HCT116 (cell line): Measurements from ENCODE around the gene ZNF780A. TPM values are rescaled to one million over a fixed set of nuclear protein-coding genes. Genes with fewer than 3 reads are reported as not detected.

ENCODE experiments used
- ATAC-seq: fragments of 200-7000 bp; cut with Tn5 transposase; 2 replicates; pipeline ENCODE4 v1.9.1; 2020; ENCODE audit warnings: mild to moderate bottlenecking, moderate library complexity
- BruUV-seq: library from RNA; stranded (reverse); fragments of 400-500 nt; replicated peaks from 2 replicates; lab custom pipeline; 2021; lab: Mats Ljungman, UMichigan
- CTCF ChIA-PET: fragments of 300-600 bp; sonication (Branson Sonifier 250); formaldehyde crosslinking; loops from one replicate; lab custom pipeline; 2021; ENCODE audit warnings: antibody characterized with exemption; lab: Charles Lee
- POLR2A ChIA-PET: fragments of 300-600, 350-600 bp; sonication (Branson Sonifier 250); formaldehyde crosslinking; loops from one replicate; lab custom pipeline; 2021; ENCODE audit warnings: antibody characterized with exemption; lab: Charles Lee
- RAD21 ChIA-PET, 2 experiments: fragments of 300-600 bp; sonication (Branson Sonifier 250); formaldehyde crosslinking; loops; one replicate each; lab custom pipeline; 2023; ENCODE audit warnings: low total read pairs in 2 of 2; ENCODE audit not compliant: uncharacterized antibody in 2 of 2, unreplicated experiment in 2 of 2, low non-redundant PET in 1 of 2; lab: Charles Lee
- DNase-seq: peaks from one replicate; pipeline ENCODE4 v3.0.0-alpha.2; 2010; ENCODE audit warnings: low read depth, low spot score
- H2AFZ ChIP-seq: fragments of 200-600 bp; shearing (Covaris generic), sonication (generic); 2 replicates; pipeline ENCODE4 v1.6.1; 2017; ENCODE audit warnings: low read depth, mixed run types, mixed read lengths, antibody characterized with exemption, low read length; ENCODE audit not compliant: poor library complexity, severe bottlenecking
- H3K27ac ChIP-seq: 2 replicates; pipeline ENCODE4 v1.5.1; 2012; ENCODE audit warnings: low read depth, low read length
- H3K27me3 ChIP-seq: fragments of 200-600 bp; sonication (generic); 2 replicates; pipeline ENCODE4 v1.6.1; 2016; ENCODE audit warnings: mixed run types, low read length, mixed read lengths; ENCODE audit not compliant: insufficient read depth
- H3K36me3 ChIP-seq, 2 experiments: fragments of 200-500 bp in 1 of 2; fragments of 200-600 bp in 1 of 2; sonication (Bioruptor generic) in 1 of 2; sonication (generic) in 1 of 2; 2 replicates each; pipeline versions ENCODE4 v1.5.1 to v1.6.1; 2014 to 2016; ENCODE audit warnings: low read length in 2 of 2, inconsistent platforms in 1 of 2, mixed read lengths in 1 of 2, mixed run types in 1 of 2; ENCODE audit not compliant: insufficient read depth in 2 of 2, control insufficient read depth in 1 of 2
- H3K4me1 ChIP-seq, 2 experiments: fragments of 200-600 bp in 1 of 2; sonication (generic) in 1 of 2; 2 replicates each; pipeline versions ENCODE4 v1.5.1 to v1.6.1; 2012 to 2017; ENCODE audit warnings: low read length in 2 of 2, inconsistent platforms in 1 of 2, mild to moderate bottlenecking in 1 of 2, mixed read lengths in 1 of 2, mixed run types in 1 of 2, moderate library complexity in 1 of 2; ENCODE audit not compliant: insufficient read depth in 2 of 2, control insufficient read depth in 1 of 2
- H3K4me2 ChIP-seq: fragments of 200-600 bp; sonication (generic); 2 replicates; pipeline ENCODE4 v1.6.1; 2017; ENCODE audit warnings: mixed run types, low read length, mixed read lengths
- H3K4me3 ChIP-seq, 2 experiments: fragments of 200-600 bp in 1 of 2; sonication (generic) in 1 of 2; replicated peaks in 1 of 2; 2 replicates each; pipeline ENCODE4 v1.5.1; 2011 to 2016; ENCODE audit warnings: low read length in 2 of 2, control low read depth in 1 of 2, low read depth in 1 of 2, mild to moderate bottlenecking in 1 of 2, mixed read lengths in 1 of 2, mixed run types in 1 of 2
- H3K79me2 ChIP-seq: fragments of 200-600 bp; sonication (generic); 2 replicates; pipeline ENCODE4 v1.6.1; 2017; ENCODE audit warnings: mild to moderate bottlenecking, mixed run types, low read length, moderate library complexity, mixed read lengths; ENCODE audit not compliant: insufficient read depth
- H3K9ac ChIP-seq: fragments of 200-600 bp; sonication (generic); 2 replicates; pipeline ENCODE4 v1.6.1; 2016; ENCODE audit warnings: low read length, mixed read lengths
- H3K9me2 ChIP-seq: fragments of 200-600 bp; sonication (generic), shearing (Covaris generic); 2 replicates; pipeline ENCODE4 v1.6.1; 2017; ENCODE audit warnings: mixed run types, mild to moderate bottlenecking, moderate library complexity; ENCODE audit not compliant: insufficient read depth
- H3K9me3 ChIP-seq, 2 experiments: fragments of 200-500 bp in 1 of 2; fragments of 200-600 bp in 1 of 2; sonication (Bioruptor generic) in 1 of 2; sonication (generic) in 1 of 2; 2 replicates each; pipeline ENCODE4 v1.6.1; 2014 to 2017; ENCODE audit warnings: low read length in 2 of 2, mixed read lengths in 2 of 2, inconsistent platforms in 1 of 2, low read depth in 1 of 2, mild to moderate bottlenecking in 1 of 2, mixed run types in 1 of 2, moderate library complexity in 1 of 2; ENCODE audit not compliant: control insufficient read depth in 1 of 2, insufficient read depth in 1 of 2
- H4K20me1 ChIP-seq: fragments of 200-600 bp; sonication (generic), shearing (Covaris generic); 2 replicates; pipeline ENCODE4 v1.6.1; 2017; ENCODE audit warnings: mixed run types, mild to moderate bottlenecking, moderate library complexity; ENCODE audit not compliant: insufficient read depth
- CBX3 ChIP-seq: IDR thresholded peaks from 2 replicates; pipeline ENCODE4 v1.6.1; 2012; ENCODE audit warnings: low read depth
- CTCF ChIP-seq, 3 experiments: fragments of 200-600 bp in 1 of 3; sonication (generic) in 1 of 3; IDR thresholded peaks in 2 of 3; conservative IDR thresholded peaks in 1 of 3; 2 replicates each; pipeline ENCODE4 v1.5.1; 2012 to 2017; ENCODE audit warnings: low read depth in 2 of 3, low read length in 2 of 3, antibody characterized with exemption in 1 of 3, borderline replicate concordance in 1 of 3, control low read depth in 1 of 3, mild to moderate bottlenecking in 1 of 3, mixed read lengths in 1 of 3, mixed run types in 1 of 3, moderate library complexity in 1 of 3; ENCODE audit not compliant: insufficient read depth in 1 of 3
- EGR1 ChIP-seq: IDR thresholded peaks from 2 replicates; pipeline ENCODE4 v1.6.1; 2012; ENCODE audit warnings: low read depth
- FOSL1 ChIP-seq: IDR thresholded peaks from 2 replicates; pipeline ENCODE4 v1.6.1; 2012; ENCODE audit warnings: low read depth
- POLR2A ChIP-seq: IDR thresholded peaks from 2 replicates; pipeline ENCODE4 v1.7.0; 2011; ENCODE audit warnings: borderline replicate concordance; ENCODE audit not compliant: insufficient read depth, insufficient read length; ENCODE audit errors: extremely low read depth
- RAD21 ChIP-seq: IDR thresholded peaks from 2 replicates; pipeline ENCODE4 v1.6.1; 2012; ENCODE audit warnings: low read depth, mild to moderate bottlenecking
- SIN3A ChIP-seq: IDR thresholded peaks from 2 replicates; pipeline ENCODE4 v1.6.1; 2012; ENCODE audit warnings: low read depth
- SRF ChIP-seq: IDR thresholded peaks from 2 replicates; pipeline ENCODE4 v1.6.1; 2012; ENCODE audit warnings: low read depth
- YY1 ChIP-seq: IDR thresholded peaks from 2 replicates; pipeline ENCODE4 v1.6.1; 2011; ENCODE audit warnings: low read length, low read depth, moderate library complexity, mild to moderate bottlenecking; ENCODE audit not compliant: insufficient replicate concordance; ENCODE audit errors: extremely low read depth
- ZBTB33 ChIP-seq: IDR thresholded peaks from 2 replicates; pipeline ENCODE4 v1.6.1; 2011; ENCODE audit warnings: mild to moderate bottlenecking, low read length, moderate library complexity; ENCODE audit not compliant: insufficient replicate concordance; ENCODE audit errors: extremely low read depth
- ZFX ChIP-seq: fragments of 450-650 bp; IDR thresholded peaks from 2 replicates; pipeline ENCODE4 v1.6.1; 2017
- intact Hi-C: fragments of 100-400 bp; cut with micrococcal nuclease; formaldehyde crosslinking; loops from 2 replicates; pipeline ENCODE4 v1.10.0; 2022
- total RNA-seq: library from RNA; stranded (reverse); gene quantifications from one replicate; pipeline ENCODE4 v1.2.1, GENCODE V29; 2021; ENCODE audit not compliant: unreplicated experiment

The ZNF780A gene
- total RNA-seq, 1 experiment from 2014 or later: 18.9 TPM

DNA sequence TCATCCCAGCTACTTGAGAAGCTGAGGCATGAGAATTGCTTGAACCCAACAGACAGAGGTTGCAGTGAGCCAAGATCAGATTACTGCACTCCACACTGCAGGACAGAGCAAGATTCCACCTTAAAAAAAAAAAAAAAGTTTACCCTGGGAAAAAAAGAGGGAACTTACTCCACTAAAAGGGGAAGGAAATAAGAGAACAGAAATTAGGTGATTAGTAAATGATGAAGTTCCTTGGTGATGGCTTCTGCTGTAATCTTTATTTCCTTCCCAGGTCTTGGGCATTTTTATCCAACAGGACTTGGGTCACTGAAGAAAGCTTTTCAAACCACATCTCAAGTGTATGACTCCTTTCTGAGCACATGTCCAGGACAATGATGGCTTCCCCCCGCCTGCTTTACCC is 9.3 kb downstream of the ZNF780A start:
- ChIA-PET POLR2A (no interaction called here), CTCF (no interaction called here), RAD21 (no interaction called here)
- Histone ChIP-seq H3K27me3 (no peaks in the 10 kb centered on the region), H3K9me2 (no peaks in the 10 kb centered on the region), H3K9me3 (peaks cover 5 to 10% of the 10 kb centered on the region in 2 experiments; a peak in 2 of 4 replicates), H2AFZ (no peak overlapping the region), H3K79me2 (no peaks in the 10 kb centered on the region; the same call in 1 of the 2 replicates), H3K36me3 (peaks cover 30 to 48% of the 10 kb centered on the region in 2 experiments), H3K4me3 (no peak overlapping the region), H3K4me2 (no peak overlapping the region), H4K20me1 (no peaks in the 10 kb centered on the region), H3K4me1 (no peaks in the 10 kb centered on the region), H3K27ac (no peak overlapping the region), H3K9ac (no peak overlapping the region)
- DNase-seq: no peak
- BruUV-seq: no TSS peak
- ATAC-seq: no peak
- intact Hi-C loops: no loop called here
- TF ChIP-seq RAD21: no peak
- TF ChIP-seq ZFX: no peak
- no peak for TF ChIP-seq CBX3
- no peak for TF ChIP-seq FOSL1
- no peak for TF ChIP-seq SIN3A
- TF ChIP-seq POLR2A: no peak
- TF ChIP-seq YY1: no peak
- TF ChIP-seq SRF: no peak
- no peak for TF ChIP-seq EGR1
- no peak for TF ChIP-seq ZBTB33
- TF ChIP-seq CTCF (IDR thresholded peaks at IDR 0.05 in 2 of 3, conservative IDR thresholded peaks at IDR 0.05 in 1 of 3; ENCODE audit: borderline replicate concordance in 1 of 3, insufficient read depth in 1 of 3, low read depth in 2 of 3, low read length in 2 of 3): no peak
- TF ChIP-seq, all 23 proteins: peak for 0
